Jurkat, Clone E6-1 (cell line): ENCODE results near the gene ZBTB11.
"Not testable (repeated sequence)": the region's sequence is repeated elsewhere in the genome, so short reads cannot be mapped to it uniquely, and the experiment has no call there.

Source experiments
- DNase-seq: peaks from one replicate; pipeline ENCODE4 v3.0.0-alpha.2; 2011; ENCODE audit warnings: low read depth, low spot score
- H3K4me3 ChIP-seq: 2 replicates; pipeline ENCODE4 v1.5.1; 2011; ENCODE audit warnings: mild to moderate bottlenecking, low read length, control low read depth, moderate library complexity

The ZBTB11 gene

DNA sequence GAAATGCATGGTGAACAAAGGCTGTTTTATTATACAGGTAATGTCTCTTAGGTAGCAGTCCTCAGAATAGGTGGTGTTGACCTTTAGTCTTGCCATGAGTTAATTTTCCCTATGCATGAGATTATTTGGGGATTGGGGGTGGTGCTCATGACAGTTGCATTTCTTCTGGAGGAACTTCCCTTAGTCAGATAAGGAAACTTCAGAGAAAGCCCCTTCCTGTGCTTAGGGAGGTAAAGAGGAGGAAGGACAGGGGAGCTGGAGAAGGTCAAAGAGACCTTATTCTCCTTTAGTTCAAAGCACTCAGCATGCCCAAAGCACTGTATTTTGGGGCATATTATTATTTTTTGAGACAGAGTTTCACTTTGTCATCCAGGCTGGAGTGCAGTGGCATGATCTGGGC, 47.7 kb downstream of the ZBTB11 start:
- H3K4me3 ChIP-seq: no peak overlapping the region
- no peak for DNase-seq

DNA sequence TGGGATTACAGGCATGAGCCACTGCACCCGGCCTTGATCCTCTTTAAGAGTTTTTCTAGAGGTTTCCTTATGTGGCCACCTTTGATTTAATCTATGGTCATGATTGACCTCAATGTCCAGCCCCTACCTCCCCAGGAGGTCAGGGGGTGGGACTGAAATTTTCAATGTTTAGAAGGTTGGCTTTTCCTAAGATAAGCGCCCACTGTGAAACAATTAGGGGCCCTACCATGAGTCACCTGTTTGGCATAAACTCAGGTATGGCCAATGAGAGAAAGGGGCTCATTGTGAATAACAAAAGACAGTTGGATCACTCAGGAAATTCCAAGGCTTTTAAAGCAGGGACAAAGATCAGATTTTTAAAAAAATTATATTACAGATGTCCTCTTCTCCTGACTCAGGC, 51.1 kb downstream of the ZBTB11 start:
- no peak for DNase-seq

DNA sequence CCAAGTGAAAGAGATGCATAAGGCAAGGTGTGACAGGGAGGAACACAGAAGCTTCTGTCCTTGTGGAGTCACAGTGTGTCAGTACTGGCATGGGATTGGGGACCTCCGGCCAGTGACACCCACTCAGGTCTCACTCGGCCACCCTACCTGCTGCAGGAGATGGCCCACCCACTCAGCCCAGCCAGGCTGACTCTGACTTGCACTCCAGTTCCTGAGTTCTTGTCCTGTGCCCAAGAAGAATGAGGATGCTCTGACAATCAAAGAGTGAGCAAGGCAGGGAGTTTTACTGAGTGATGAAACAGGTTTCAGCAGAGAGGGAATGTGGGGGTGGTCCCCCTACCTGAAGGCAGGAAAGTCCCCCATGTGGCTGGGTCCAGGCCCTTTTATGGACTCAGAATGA, 52.1 kb downstream of the ZBTB11 start:
- H3K4me3 ChIP-seq: no peak overlapping the region
- DNase-seq: no peak

More for the DNA sequence above, 51.1 kb downstream of the ZBTB11 start:
- no peak overlapping the region for H3K4me3 ChIP-seq

DNA sequence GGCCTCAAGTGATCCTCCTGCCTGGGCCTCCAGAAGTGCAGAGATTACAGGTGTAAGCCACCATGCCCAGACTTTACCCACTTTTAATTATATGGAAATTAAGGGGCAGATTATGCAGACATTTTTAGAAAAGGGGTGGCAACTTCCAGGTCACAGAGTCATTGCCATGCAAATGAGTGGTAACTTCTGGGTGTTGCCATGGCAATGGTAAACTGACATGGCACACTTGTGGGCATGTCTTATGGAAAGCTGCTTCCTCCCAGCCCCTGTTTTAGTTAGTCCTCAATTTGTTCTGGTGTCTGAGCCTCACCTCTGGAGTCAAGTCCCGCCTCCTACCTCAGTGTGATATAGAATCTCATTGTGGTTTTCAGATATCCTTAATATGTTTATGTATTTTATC, 53.3 kb downstream of the ZBTB11 start:
- DNase-seq: no peak
- no peak overlapping the region for H3K4me3 ChIP-seq

DNA sequence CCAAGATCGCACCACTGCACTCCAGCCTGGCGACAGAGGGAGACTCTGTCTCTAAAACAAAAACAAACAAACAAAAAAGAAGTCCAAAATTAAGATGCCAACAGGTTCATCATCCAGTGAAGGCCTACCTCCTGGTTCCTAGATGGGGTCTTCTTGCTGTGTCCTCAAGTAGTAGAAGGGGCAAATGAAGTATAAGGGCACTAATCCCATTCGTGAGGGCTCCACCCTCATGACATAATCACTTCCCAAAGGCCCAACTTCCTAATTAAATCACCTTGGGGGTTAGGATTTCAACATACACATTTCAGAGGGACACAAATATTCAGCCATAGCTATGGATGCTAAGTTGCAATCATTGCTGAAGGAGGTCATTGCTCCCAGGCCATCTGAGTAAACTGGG, 57.2 kb downstream of the ZBTB11 start:
- H3K4me3 ChIP-seq: no peak overlapping the region
- no peak for DNase-seq

DNA sequence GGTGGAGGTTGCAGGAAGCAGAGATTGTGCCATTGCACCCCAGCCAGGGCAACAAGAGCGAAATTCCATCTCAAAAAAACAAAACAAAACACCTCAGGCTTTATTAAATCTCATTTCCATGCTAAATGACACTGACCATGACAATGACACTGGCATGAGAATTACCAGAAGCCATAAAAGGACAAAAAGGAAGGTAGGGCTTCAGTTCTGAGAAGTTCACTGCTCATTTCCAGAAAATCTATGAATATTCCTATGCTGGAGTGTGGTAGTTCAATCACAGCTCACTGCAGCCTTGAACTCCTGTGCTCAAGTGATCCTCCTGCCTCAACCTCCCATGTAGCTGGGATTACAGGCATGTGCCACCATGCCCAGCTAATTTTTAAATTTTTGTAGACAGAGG, 58.2 kb downstream of the ZBTB11 start:
- H3K4me3 ChIP-seq: no peak overlapping the region
- no peak for DNase-seq

DNA sequence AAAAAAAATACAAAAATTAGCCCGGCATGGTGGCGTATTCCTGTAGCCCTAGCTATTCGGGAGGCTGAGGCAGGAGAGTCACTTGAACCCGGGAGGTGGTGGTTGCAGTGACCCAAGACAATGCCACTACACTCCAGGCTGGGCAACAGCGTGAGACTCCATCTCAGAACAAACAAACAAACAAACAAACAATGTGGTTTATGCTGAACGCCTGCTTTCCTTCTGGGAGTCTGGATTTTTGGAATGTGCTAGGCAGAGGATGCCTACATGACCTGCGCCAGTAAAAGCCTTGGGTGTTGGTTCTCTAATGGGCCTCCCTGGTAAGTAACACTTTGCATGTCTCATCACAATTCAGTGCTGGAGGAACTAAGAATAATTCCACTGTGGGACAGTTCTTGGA, 59.5 kb downstream of the ZBTB11 start:
- no peak for DNase-seq
- H3K4me3 ChIP-seq: no peak overlapping the region

DNA sequence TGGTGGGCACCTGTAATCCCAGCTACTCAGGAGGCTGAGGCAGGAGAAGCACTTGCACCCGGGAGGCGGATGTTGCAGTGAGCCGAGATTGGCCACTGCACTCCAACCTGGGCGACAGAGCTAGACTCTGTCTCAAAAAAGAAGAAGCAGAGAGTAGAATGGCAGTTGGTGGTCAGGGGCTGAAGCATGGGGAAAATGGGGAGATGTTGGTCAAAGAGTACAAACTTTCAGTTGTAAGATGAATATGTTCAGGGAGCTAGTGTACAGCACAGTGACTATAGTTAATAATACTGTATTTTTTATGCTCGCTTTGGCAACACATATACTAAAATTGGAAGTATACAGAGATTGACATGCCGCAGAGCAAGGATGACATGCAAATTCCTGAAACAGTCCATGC, 61.4 kb downstream of the ZBTB11 start:
- no peak for DNase-seq
- H3K4me3 ChIP-seq: no peak overlapping the region

DNA sequence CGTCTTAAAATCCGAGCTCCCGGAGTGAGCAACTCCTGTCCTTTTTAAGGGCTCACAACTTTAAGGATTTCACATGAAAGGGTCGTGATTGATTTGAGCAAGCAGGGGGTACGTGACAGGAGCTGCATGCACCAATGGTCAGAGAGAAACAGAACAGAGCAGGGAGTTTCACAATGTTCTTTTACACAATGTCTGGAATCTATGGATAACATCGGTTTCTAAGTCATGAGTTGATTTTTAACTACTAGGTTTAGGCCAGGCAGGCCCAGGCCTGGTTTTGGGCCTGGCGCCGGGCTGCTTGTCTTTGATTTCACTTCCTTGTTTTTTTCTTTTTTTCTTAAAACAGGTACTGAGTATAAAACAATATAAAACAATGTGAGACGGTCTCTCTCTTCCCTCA, 63.9 kb downstream of the ZBTB11 start:
- H3K4me3 ChIP-seq, DNase-seq: not testable (repeated sequence)

DNA sequence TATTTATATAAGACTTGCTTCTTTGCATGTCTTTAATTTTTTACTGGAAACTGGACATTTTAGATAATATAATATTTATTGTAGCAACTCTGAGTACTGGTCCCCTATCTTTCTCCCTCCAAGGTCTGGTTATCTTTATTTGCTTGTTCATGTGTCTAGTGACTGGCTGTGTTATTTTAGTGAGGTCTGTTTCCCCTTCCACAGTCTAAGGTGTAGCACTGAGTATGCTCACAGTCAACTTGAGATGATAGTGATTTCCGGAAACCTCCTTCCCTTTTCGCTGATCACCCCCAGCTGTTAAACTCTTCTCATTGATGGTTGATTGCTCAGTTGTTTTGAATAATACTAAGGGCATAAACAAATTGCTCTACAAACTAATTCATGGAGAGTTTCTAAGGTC, 65.9 kb downstream of the ZBTB11 start:
- no peak for DNase-seq
- H3K4me3 ChIP-seq: no peak overlapping the region

DNA sequence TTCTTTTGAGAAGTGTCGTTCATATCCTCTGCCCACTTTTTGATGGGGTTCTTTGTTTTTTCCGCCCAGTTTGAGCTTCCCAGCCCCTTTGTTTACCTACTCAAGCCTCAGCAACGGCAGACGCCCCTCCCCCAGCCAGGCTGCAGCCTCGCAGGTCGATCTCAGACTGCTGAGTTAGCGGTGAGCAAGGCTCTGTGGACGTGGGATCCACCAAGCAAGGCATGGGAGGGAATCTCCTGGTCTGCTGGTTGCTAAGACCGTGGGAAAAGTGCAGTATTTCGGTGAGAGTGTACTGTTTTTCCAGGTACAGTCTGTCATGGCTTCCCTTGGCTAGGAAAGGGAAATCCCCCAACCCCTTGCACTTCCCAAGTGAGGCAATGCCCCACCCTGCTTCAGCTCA, 71.5 kb downstream of the ZBTB11 start:
- not testable (repeated sequence) for DNase-seq, H3K4me3 ChIP-seq

DNA sequence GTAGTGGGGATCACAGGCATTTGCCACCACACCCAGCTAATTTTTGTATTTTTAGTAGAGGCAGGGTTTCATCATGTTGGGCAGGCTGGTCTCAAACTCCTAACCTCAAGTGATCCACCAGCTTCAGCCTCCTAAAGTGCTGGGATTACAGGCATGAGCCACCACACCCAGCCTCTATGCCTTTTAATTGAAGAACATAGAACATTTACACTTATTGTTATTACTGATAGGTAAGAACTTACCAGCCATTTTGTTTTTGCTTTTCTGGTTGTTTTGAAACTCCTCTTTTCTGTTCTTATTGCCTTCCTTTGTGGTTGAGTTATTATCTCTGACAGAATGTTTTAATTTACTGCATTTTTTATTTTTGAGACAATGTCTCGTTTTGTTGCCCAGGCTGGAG, 73.7 kb downstream of the ZBTB11 start:
- DNase-seq: no peak
- no peak overlapping the region for H3K4me3 ChIP-seq

DNA sequence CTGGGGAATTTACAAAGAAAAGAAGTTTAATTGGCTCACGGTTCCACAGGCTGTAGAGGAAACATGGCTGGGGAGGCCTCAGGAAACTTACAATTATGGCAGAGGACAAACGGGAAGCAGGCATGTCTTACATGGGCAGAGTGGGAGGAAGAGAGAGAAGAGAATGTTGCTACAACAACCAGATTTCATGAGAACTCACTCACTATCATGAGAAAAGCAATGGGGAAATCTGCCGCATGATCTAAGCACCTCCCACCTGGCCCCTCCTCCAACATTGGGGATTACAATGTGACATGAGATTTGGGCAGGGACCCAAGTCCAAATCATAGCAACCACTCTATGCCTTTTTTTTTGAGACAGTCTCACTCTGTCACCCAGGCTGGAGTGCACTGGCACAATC, 74.2 kb downstream of the ZBTB11 start:
- H3K4me3 ChIP-seq: no peak overlapping the region
- no peak for DNase-seq
